HG02981 (cell line): ENCODE measurements around the gene SFR1.
"Not testable (repeated sequence)": the region's sequence is repeated elsewhere in the genome, so short reads cannot be mapped to it uniquely, and the experiment has no call there.

Experiments
- ATAC-seq: cut with Tn5 transposase; IDR thresholded peaks from one replicate; pipeline ENCODE4 v1.9.1; 2021; ENCODE audit warnings: mild to moderate bottlenecking, moderate library complexity; ENCODE audit not compliant: unreplicated experiment

Gene SFR1

DNA sequence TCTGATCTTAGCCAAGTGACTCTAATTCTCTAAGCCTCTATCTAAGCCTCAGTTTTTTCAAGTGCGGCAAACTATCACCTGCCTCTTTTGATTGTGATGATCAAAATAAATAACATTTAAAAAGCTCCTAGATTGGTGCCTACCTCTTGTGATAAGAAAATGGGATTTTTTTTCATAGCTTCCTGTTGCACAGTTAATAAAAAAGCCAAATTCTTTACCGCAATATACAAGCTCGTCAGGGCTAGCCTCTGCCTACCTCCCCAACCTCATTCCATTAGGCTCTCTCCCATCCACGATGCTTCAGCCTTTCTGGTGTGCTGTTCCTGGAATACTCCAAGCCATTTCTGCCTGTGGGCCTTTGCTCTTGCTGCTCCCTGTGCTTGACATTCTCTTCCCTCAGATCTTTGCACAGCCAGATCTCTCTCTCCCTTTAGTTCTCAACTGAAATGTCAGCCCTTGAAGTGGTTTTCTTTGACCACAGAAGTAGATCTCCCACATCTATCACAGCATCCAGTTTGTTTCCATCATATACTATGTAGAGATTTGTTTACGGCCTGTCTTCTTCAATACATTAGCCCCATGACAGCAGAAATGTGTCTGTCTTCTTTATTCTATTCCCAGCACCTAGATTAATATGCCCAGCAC, 48.8 kb downstream of the SFR1 start:
- ATAC-seq, result no peak

GRCh38 chr10:104174136-104174535, 52.2 kb downstream of the SFR1 start:
- not testable (repeated sequence) for ATAC-seq
